Liver (tissue), 10 donors: ENCODE data around the gene FANCM. TPM values are rescaled to one million over a fixed set of nuclear protein-coding genes. Genes with fewer than 3 reads are reported as not detected.

ENCODE experiments used
- DNase-seq: peaks from one replicate; pipeline ENCODE4 v3.0.0-alpha.2; 2017; ENCODE audit warnings: low spot score
- H3K27ac ChIP-seq, 2 donors: one replicate each; pipeline ENCODE4 v1.7.0; 2013; ENCODE audit warnings: inconsistent platforms in 2 of 2, low read length in 2 of 2, control low read depth in 1 of 2, low read depth in 1 of 2, mild to moderate bottlenecking in 1 of 2
- H3K27me3 ChIP-seq, 4 donors: one replicate each; pipeline versions ENCODE4 v1.6.1 to v1.7.0; 2013; ENCODE audit warnings: low read length in 3 of 4, inconsistent platforms in 1 of 4, mild to moderate bottlenecking in 1 of 4, moderate library complexity in 1 of 4; ENCODE audit not compliant: control insufficient read depth in 4 of 4, insufficient read depth in 4 of 4
- H3K36me3 ChIP-seq, 4 donors: one replicate each; pipeline versions ENCODE4 v1.6.1 to v1.7.0; 2013; ENCODE audit warnings: low read length in 3 of 4, mild to moderate bottlenecking in 3 of 4, low read depth in 1 of 4, moderate library complexity in 1 of 4; ENCODE audit not compliant: control insufficient read depth in 4 of 4, insufficient read depth in 3 of 4
- H3K4me1 ChIP-seq, 4 donors: one replicate each; pipeline versions ENCODE4 v1.6.1 to v1.7.0; 2013; ENCODE audit warnings: low read length in 3 of 4, mild to moderate bottlenecking in 3 of 4, moderate library complexity in 1 of 4; ENCODE audit not compliant: control insufficient read depth in 4 of 4, insufficient read depth in 4 of 4
- H3K4me3 ChIP-seq, 3 donors: one replicate each; pipeline versions ENCODE4 v1.6.1 to v1.7.0; 2013; ENCODE audit warnings: low read length in 3 of 3, control low read depth in 1 of 3, low read depth in 1 of 3, mild to moderate bottlenecking in 1 of 3
- H3K9ac ChIP-seq, 2 donors: one replicate each; pipeline ENCODE4 v1.7.0; 2013; ENCODE audit warnings: low read length in 2 of 2, mild to moderate bottlenecking in 2 of 2, moderate library complexity in 2 of 2, control low read depth in 1 of 2, low read depth in 1 of 2
- H3K9me3 ChIP-seq, 4 donors: one replicate each; pipeline versions ENCODE4 v1.6.1 to v1.7.0; 2013; ENCODE audit warnings: low read length in 3 of 4; ENCODE audit not compliant: control insufficient read depth in 4 of 4
- FOXA1 ChIP-seq: IDR thresholded peaks from 2 replicates; pipeline ENCODE4 v1.6.1; 2016; ENCODE audit warnings: antibody characterized with exemption
- FOXA2 ChIP-seq: IDR thresholded peaks from 2 replicates; pipeline ENCODE4 v1.6.1; 2016; ENCODE audit warnings: antibody characterized with exemption
- MAX ChIP-seq: IDR thresholded peaks from 2 replicates; pipeline ENCODE4 v1.6.1; 2016; ENCODE audit warnings: antibody characterized with exemption
- NR2F2 ChIP-seq: IDR thresholded peaks from 2 replicates; pipeline ENCODE4 v1.6.1; 2016; ENCODE audit warnings: antibody characterized with exemption
- REST ChIP-seq: IDR thresholded peaks from 2 replicates; pipeline ENCODE4 v1.6.1; 2016; ENCODE audit warnings: antibody characterized with exemption, mild to moderate bottlenecking
- SP1 ChIP-seq: IDR thresholded peaks from 2 replicates; pipeline ENCODE4 v1.6.1; 2018; ENCODE audit warnings: antibody characterized with exemption, mild to moderate bottlenecking
- YY1 ChIP-seq: IDR thresholded peaks from 2 replicates; pipeline ENCODE4 v1.6.1; 2016; ENCODE audit warnings: antibody characterized with exemption, mild to moderate bottlenecking
- ZBTB33 ChIP-seq: IDR thresholded peaks from 2 replicates; pipeline ENCODE4 v1.6.1; 2016; ENCODE audit warnings: antibody characterized with exemption
- WGBS: extraction: QIAGEN DNeasy Blood & Tissue Kit; methylation state at CpG from one replicate; pipeline ENCODE4 v1.1.7; 2013; 5-methylcytosine and 5-hydroxymethylcytosine counted together
- polyA plus RNA-seq, 2 donors: library from polyadenylated mRNA; stranded (reverse) in 1 of 2; unstranded in 1 of 2; fragments of 200-250 nt in 1 of 2; fragments of >200 nt in 1 of 2; fragmentation: Nextera tagmentation in 1 of 2; extraction: Ambion mirVana in 1 of 2; gene quantifications; one replicate each; pipeline versions ENCODE4 v1.2.1 to v1.2.3, GENCODE V29; 2013 to 2015
- small RNA-seq: library from RNA; depleted of rRNA; stranded (forward); fragments of <200 nt; gene quantifications from one replicate; pipeline ENCODE3, GENCODE V24; 2014
- total RNA-seq, 2 donors: library from RNA; depleted of rRNA; stranded (reverse); fragments of >200 nt; gene quantifications; one replicate each; pipeline ENCODE4 v1.2.3, GENCODE V29; 2014
- TF ChIP-seq, protein P1 (sequence below): IDR thresholded peaks from 2 replicates; pipeline ENCODE4 v1.6.1; 2016; ENCODE audit warnings: antibody characterized with exemption
- donor health status: healthy.
- donor health status: healthy.
- donor health status: healthy.
- donor health status: healthy.
- donor health status: healthy.

FANCM gene
- total and polyA plus RNA-seq, 4 donors = 0.38 to 7.4 (median 3.1) TPM

GRCh38 chr14:45249856-45250575 lies 114.3 kb downstream of the FANCM start:
- DNase-seq = no peak
- WGBS = 42% methylated on average over 5 of the region's 5 CpGs
- Histone ChIP-seq H3K9me3 (no peaks in the 10 kb centered on the region), H3K27me3 (no peaks in the 10 kb centered on the region), H3K4me1 (peaks cover 0 to 11% (median 6%) of the 10 kb centered on the region in 4 donors), H3K4me3 (peak overlapping the region in 1 of 3 donors; percentile 19), H3K9ac (peak overlapping the region in 1 of 2 donors; percentile 15), H3K27ac (peak overlapping the region; percentile 2 to 8), H3K36me3 (no peaks in the 10 kb centered on the region)
- TF ChIP-seq YY1 (peak; percentile 46), ZBTB33 (no peak), NR2F2 (peak; percentile 77), FOXA1 (no peak), SP1 (peak; percentile 14), FOXA2 (no peak), MAX (no peak), REST (no peak)
- TF ChIP-seq, protein P1, sequence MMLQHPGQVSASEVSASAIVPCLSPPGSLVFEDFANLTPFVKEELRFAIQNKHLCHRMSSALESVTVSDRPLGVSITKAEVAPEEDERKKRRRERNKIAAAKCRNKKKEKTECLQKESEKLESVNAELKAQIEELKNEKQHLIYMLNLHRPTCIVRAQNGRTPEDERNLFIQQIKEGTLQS = no peak

Small RNAs within 50 kb of the gene (small RNA-seq; reads per million reads assigned to genes)
- gene RF00151 (not detected), gene SNORD127 (1,502 reads per million, percentile 99 among the genes with 10 or more reads in this experiment)

Other genes with a start within 250 kb of the FANCM start
- 1 to 10 TPM; 7.4 to 7.9 TPM for gene KLHL28, start 174.0 kb upstream of the FANCM start, total RNA-seq
- 1 to 10 TPM; 2.3 to 4.1 TPM for gene KLHL28, start 174.0 kb upstream of the FANCM start, polyA plus RNA-seq
- 10 to 100 TPM; 10.5 to 12.7 TPM for gene TOGARAM1, start 173.7 kb upstream of the FANCM start, total RNA-seq
- gene TOGARAM1, start 173.7 kb upstream of the FANCM start, polyA plus RNA-seq = 1 to 10 TPM; 2.5 to 4.4 TPM
- 10 to 100 TPM; 15.1 to 25.1 TPM for gene PRPF39, start 51.8 kb upstream of the FANCM start, total RNA-seq
- gene PRPF39, start 51.8 kb upstream of the FANCM start, polyA plus RNA-seq = 10 to 100 TPM in 1 of 2 donors, 1 to 10 TPM in 1; 3.1 to 15.0 TPM
- 10 to 100 TPM; 11.9 to 18.1 TPM for gene FKBP3, start 1.4 kb upstream of the FANCM start, total RNA-seq
- 10 to 100 TPM; 33.3 to 66.4 TPM for gene FKBP3, start 1.4 kb upstream of the FANCM start, polyA plus RNA-seq
- gene MIS18BP1, start 117.3 kb downstream of the FANCM start, total RNA-seq = 10 to 100 TPM; 20.5 to 39.9 TPM
- gene MIS18BP1, start 117.3 kb downstream of the FANCM start, polyA plus RNA-seq = 1 to 10 TPM; 3.6 to 6.4 TPM